SH-SY5Y (cell line): ENCODE results near the gene PPP1R13L.

Experiments
- GATA2 ChIP-seq: IDR thresholded peaks from 2 replicates; pipeline ENCODE4 v1.6.1; 2011; ENCODE audit warnings: mild to moderate bottlenecking, low read depth, low read length
- GATA3 ChIP-seq: IDR thresholded peaks from 2 replicates; pipeline ENCODE4 v1.6.1; 2011; ENCODE audit warnings: low read depth, mild to moderate bottlenecking, low read length, moderate library complexity

DNA sequence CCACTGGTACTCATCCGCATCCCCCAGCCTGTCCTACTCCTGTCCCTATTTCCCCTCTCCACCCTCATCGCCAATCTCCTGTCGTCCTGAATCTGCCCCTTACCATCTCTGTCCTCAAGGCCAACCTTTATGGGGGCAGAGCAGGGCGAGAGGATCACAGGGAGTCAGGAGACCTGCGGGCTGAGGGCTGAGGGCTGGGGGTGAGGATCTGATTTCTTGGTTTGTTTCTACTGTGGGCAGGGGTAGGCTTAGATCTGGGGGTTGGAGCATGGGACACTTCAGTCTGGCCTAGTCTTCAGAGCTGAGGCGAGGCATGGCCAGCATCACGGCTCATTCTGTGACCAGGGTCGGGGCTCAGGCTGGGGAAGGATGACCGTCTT lies 35.4 kb upstream of the PPP1R13L start:
- TF ChIP-seq GATA2 (no peak), GATA3 (no peak)
